ENCODE data around the gene CPLX3.

CPLX3 gene

GRCh38 chr15:74851960-74852359 is 25.5 kb downstream of the CPLX3 start:
- DNase-seq = no peak

- DNase-seq = no peak
These were observed 28.1 kb downstream of the CPLX3 start for GRCh38 chr15:74854453-74855022.

DNA sequence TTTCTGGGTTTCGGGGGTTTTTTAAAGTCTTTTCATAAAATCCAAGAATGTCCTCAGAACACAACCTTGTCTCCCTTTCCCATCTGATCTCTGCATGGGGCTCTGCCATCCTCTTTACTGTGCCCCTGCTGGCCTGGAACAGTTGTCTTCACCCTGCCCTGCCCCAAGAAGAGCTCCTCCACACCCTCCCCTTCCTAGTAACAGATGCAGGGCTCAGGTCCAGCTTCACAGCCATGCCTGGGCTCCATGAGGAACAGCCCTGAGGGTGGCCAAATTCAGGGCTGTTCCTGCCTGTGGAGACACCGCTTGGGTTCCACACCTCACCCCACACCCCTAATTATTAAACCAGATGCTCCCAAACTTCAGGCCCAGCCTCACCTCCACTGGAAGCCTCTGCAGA is 29.4 kb downstream of the CPLX3 start:
- DNase-seq = no peak

DNA sequence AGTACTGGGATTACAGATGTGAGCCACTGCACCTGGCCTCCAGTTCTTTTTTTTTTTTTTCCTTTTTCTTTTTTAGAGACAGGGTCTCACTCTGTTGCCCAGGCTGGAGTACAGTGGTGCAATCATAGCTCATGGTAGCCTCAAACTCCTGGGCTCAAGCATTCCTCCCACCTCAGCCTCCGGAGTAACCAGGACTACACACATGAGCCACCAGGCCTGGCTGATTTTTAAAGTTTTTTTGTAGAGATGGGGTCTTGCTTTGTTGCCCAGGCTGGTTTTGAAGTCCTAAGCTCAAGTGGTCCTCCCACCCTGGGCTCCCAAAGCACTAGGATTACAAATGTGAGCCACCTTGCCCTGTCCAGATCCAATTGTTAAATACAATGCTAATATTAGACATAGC is 30.1 kb downstream of the CPLX3 start:
- no peak for DNase-seq

DNA sequence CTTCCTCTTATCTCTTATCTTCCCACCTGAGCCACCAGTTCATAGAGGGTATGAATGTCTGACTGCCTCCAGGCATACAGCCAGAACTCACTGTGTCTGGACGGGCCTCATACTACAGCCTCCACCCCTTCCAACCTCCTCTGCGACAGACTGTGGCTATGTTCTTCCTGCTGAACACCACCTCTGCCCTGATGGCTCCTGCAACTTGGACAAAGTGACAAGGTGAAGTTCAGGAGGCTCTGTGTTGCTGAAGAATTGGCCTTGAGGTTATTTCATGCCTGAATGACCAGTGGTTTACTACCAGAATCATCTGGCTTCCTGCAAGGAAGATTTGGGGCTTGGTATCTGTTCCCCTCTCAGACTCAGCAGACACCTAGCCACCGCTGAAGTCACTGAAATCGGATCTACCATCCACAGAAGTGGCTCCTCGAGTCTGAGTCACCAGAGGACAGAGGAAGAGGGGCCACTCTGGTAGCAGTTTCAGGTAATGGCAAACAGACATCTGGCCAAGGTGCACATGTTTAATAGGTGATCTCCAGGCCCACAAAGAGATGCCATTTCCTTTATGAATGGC is 30.7 kb downstream of the CPLX3 start:
- no peak for DNase-seq

- no peak for DNase-seq
These were observed 31.4 kb downstream of the CPLX3 start for GRCh38 chr15:74857671-74858368.

GRCh38 chr15:74858369-74858740 is 31.9 kb downstream of the CPLX3 start:
- no peak for DNase-seq

DNA sequence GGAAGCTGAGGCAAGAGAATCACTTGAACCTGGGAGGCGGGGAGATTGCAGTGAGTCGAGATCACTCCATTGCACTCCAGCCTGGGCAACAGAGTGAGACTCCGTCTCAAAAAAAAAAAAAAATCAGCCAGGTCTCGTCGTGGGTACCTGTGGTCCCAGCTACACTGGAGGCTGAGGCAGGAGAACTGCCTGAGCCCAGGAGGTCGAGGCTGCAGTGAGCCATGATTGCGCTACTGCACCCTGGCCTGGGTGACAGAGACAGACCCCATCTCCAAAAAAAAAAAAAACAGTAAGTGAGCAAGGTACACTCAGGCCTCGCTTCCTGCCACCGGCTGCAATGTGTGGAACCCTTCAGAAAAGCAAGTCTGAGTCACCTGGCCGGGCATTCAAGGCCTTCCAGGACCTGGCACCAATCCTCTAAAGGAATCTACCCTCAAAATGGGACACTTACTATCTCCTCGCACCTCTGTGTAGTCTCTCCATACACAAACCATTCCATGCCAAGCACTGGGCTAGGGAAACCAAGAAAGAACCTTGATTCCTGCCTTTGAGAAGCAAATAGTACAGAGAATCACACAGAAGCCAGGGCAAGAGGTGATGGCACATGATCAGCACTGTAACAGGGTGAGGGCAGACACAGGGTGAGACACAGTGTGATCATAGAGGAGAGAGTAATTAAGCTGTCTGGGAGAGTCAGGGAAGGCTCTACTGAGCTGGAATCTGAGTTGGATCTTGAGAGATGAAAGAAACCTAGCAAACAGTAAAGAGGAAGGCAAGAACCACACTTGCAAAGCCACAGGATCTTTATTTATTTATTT is 37.0 kb downstream of the CPLX3 start:
- DNase-seq = no peak

DNA sequence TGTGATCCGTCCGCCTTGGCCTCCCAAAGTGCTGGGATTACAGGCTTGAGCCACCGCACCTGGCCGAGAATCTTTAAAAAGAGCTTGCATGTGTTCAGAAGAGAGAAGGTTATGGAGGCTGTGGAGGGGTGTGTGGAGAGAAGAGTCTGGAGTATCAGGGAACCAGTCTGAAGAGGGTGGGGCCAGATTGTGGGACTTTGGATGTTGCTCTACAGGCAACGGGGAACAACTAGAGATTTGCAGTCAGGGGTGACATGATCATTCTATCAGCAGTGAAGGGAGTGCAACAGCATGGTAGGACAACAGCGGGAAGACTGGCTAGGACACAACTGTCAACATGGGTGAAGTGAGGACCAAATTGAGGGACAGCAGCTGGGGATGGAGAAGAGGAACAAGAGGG is 37.9 kb downstream of the CPLX3 start:
- no peak for DNase-seq

GRCh38 chr15:74865316-74865715 is 38.9 kb downstream of the CPLX3 start:
- no peak for DNase-seq

GRCh38 chr15:74866090-74866489 is 39.7 kb downstream of the CPLX3 start:
- DNase-seq = no peak

- no peak for DNase-seq
These were observed 41.1 kb downstream of the CPLX3 start for GRCh38 chr15:74867466-74868038.

DNA sequence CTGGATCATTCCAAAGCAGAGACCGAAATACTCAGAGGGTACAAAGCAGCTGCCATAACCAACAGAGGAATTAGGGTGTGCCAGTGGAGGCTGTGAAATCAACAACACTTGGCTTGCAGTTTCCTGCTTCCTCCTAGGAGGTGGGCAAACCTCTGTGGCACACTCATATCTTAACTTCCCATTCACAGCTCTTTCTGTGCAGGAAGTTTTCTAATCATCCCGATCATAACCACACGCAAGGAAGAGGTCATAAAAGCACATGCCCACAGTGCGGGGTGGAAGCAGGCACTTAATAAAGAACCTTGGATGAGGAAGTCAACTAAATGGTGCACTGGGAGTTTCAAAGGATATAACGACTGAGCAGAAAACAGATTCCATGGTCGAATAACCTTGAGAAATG is 41.6 kb downstream of the CPLX3 start:
- DNase-seq = peak; percentile 96

GRCh38 chr15:74869372-74869725 is 42.9 kb downstream of the CPLX3 start:
- DNase-seq = no peak

DNA sequence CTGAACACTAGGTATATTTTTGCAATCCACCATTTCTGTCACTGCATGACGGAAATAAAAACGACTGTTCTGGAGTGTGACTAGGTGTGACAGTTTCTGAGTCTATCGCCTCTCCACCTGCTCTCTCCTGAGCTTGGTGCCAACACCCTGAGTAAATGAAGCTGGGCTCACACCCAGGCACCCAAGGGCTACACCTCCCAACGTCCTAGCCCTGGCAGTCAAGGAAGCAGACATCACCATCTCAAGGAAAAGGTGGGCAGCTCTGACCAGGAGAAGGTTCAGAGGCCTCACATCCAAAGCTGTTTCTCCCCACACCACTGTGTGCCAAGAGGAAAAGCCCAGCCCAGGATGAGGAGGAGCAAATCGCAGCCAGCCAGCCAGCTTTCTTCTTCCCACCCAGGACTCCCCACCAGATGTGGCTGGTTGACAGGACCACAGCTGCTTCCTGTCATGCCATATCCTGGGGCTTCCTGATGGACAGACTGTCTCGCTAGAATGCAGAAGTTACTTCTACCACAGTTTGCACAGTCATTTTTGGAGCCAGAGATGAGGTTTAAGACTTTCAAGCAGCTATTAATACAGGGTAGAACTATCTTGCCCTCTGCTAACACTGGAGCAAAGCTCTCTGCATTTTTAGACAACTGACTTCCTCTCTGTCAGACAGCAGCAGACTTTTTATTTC is 43.4 kb downstream of the CPLX3 start:
- peak; percentile 98 for DNase-seq

- DNase-seq = peak; percentile 45
These were observed 44.2 kb downstream of the CPLX3 start for GRCh38 chr15:74870436-74871215.

DNA sequence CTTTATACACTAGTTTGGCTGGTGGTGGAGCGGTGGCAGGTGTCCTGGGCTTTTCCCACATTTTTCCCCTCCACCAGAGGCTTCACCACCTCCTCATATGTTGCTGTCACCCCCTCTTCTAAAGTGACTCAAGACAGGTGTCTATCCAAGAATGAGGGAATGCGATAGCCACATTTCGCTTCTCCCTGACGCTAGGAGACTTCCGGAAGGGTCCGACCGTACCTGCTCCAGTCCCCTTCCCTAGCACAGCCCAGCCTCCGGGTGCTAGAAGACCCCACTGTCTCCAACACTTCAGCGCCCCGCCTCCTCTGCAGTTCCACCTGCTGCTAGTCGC is 46.2 kb downstream of the CPLX3 start:
- no peak for DNase-seq

- DNase-seq = peak; percentile 91
These were observed 46.8 kb downstream of the CPLX3 start, which contains the start of gene SCAMP2 for GRCh38 chr15:74873036-74873755. Gene SCAMP2, minus strand, starts transcription at chr15:74873365. Its CDS starts 110 bp downstream, at chr15:74873255.

- DNase-seq = peak; percentile 29
These were observed 47.5 kb downstream of the CPLX3 start for GRCh38 chr15:74873756-74874424.

GRCh38 chr15:74878273-74878672 is 51.8 kb downstream of the CPLX3 start:
- no peak for DNase-seq
